Activated CD4-positive, alpha-beta T cell treated with anti-CD3 and anti-CD28 coated beads, Interleukin-10, Interleukin-2, amounts not matched to agents 100 ng/mL and 50 ng/mL, durations not matched to agents 16 hours and 8 hours (primary cell): ENCODE measurements around the gene MAP6D1.
"Not testable (repeated sequence)": the region's sequence is repeated elsewhere in the genome, so short reads cannot be mapped to it uniquely, and the experiment has no call there.

Source experiments
- DNase-seq: peaks from one replicate; pipeline ENCODE4 v3.0.0-alpha.2; 2020

MAP6D1 gene

GRCh38 chr3:183796372-183796771 is 29.0 kb downstream of the MAP6D1 start:
- DNase-seq = no peak

- no peak for DNase-seq
Measured at GRCh38 chr3:183794452-183794851, 30.9 kb downstream of the MAP6D1 start.

- DNase-seq = no peak
Measured at GRCh38 chr3:183792976-183793375, 32.4 kb downstream of the MAP6D1 start.

- DNase-seq = no peak
Measured at GRCh38 chr3:183790700-183791099, 34.7 kb downstream of the MAP6D1 start.

GRCh38 chr3:183789826-183790225 is 35.6 kb downstream of the MAP6D1 start:
- no peak for DNase-seq

- DNase-seq = not testable (repeated sequence)
Measured at GRCh38 chr3:183784503-183784902, 40.9 kb downstream of the MAP6D1 start.

GRCh38 chr3:183782576-183783276 is 42.7 kb downstream of the MAP6D1 start:
- no peak for DNase-seq

- DNase-seq = no peak
Measured at GRCh38 chr3:183781246-183781645, 44.1 kb downstream of the MAP6D1 start.

GRCh38 chr3:183779896-183780465 is 45.4 kb downstream of the MAP6D1 start:
- DNase-seq = no peak

- DNase-seq = no peak
Measured at GRCh38 chr3:183777016-183777618, 48.3 kb downstream of the MAP6D1 start.

GRCh38 chr3:183776451-183776850 is 48.9 kb downstream of the MAP6D1 start:
- DNase-seq = not testable (repeated sequence)

GRCh38 chr3:183775781-183776180 is 49.6 kb downstream of the MAP6D1 start:
- DNase-seq = no peak

- no peak for DNase-seq
Measured at GRCh38 chr3:183774631-183775030, 50.7 kb downstream of the MAP6D1 start.

- DNase-seq = no peak
Measured at GRCh38 chr3:183769453-183769852, 55.9 kb downstream of the MAP6D1 start.

- DNase-seq = no peak
Measured at GRCh38 chr3:183768114-183768513, 57.3 kb downstream of the MAP6D1 start.

GRCh38 chr3:183766745-183767606 is 58.4 kb downstream of the MAP6D1 start:
- DNase-seq = peak; percentile 76

- DNase-seq = no peak
Measured at GRCh38 chr3:183766107-183766506, 59.3 kb downstream of the MAP6D1 start.
